Measurements from ENCODE around the gene MN1.

- no peak for TF ChIP-seq CTCF (conservative IDR thresholded peaks at IDR 0.05; ENCODE audit: low read depth in 2 of 2)
- TF ChIP-seq POLR2AphosphoS5 (IDR thresholded peaks at IDR 0.05; ENCODE audit: low read depth), result no peak
- TF ChIP-seq CREB1 (CRISPR knock-in tag; IDR thresholded peaks at IDR 0.05; ENCODE audit: low read depth), result no peak
- TF ChIP-seq EZH2 (IDR thresholded peaks at IDR 0.05; ENCODE audit: low read depth, unreplicated experiment), result no peak
- TF ChIP-seq REST (IDR thresholded peaks at IDR 0.05; ENCODE audit: unreplicated experiment), result no peak
- TF ChIP-seq EZH2phosphoT487 (IDR thresholded peaks at IDR 0.05; ENCODE audit: unreplicated experiment), result no peak
Observed at GRCh38 chr22:27772984-27773498, 28.5 kb downstream of the MN1 start.
